ENCODE results near the gene DENND2C.

The DENND2C gene

GRCh38 chr1:114669562-114670082 is at the start of gene DENND2C:
Gene DENND2C, minus strand, starts transcription at chr1:114670049. Its CDS starts 44,065 bp downstream, at chr1:114625984.
- DNase-seq = peak; percentile 59

DNA sequence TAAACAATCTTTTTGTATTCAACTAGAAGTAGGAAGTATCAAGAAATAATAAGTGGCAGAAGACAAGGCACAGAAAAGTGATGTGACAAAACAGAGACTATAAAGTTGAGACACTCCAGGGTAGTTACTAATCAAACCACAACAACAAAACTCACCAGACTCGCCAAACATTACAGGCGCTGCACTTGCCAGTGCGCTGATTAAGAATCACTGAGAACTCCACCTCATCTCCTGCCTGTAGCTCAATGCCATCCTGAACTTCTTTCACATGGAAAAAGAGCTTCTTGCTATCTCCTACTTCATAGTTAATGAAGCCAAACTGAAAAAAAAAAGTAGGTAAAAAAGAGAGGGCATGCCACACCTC is 49.6 kb upstream of the DENND2C start:
- DNase-seq = no peak

DNA sequence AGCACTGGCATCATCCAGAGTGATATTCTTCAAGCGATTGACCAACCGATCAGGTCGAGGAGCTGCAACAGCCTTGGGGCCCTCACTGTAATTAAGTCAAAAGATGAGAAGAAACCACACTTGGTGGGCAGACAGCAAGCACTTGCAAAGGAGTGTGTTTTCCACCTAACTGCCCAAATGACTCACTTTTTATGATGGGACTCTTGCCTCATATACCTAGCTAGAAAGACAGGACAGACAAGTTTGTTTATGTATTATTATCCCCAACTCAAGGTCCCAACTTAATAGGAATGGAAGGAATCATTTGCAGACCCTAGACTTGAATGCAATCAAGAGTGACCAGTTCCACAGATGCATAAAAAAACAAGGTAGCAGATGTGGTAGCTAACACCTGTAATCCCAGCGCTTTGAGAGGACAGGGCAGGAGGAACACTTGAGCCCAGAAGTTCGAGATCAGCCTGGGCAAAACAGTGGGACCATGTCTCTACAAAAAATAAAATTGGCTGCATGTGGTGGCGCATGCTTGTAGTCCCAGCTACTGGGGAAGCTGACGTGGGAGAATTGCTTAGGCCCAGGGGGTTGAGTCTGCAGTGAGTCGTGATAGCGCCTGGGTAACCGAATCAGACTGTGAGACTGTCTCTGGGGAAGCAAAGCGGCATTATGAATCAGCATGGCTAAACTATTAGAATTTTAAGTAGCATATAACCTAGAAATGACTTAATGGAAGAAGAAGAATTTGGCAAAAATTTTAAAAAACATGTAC is 49.0 kb upstream of the DENND2C start:
- no peak for DNase-seq

DNA sequence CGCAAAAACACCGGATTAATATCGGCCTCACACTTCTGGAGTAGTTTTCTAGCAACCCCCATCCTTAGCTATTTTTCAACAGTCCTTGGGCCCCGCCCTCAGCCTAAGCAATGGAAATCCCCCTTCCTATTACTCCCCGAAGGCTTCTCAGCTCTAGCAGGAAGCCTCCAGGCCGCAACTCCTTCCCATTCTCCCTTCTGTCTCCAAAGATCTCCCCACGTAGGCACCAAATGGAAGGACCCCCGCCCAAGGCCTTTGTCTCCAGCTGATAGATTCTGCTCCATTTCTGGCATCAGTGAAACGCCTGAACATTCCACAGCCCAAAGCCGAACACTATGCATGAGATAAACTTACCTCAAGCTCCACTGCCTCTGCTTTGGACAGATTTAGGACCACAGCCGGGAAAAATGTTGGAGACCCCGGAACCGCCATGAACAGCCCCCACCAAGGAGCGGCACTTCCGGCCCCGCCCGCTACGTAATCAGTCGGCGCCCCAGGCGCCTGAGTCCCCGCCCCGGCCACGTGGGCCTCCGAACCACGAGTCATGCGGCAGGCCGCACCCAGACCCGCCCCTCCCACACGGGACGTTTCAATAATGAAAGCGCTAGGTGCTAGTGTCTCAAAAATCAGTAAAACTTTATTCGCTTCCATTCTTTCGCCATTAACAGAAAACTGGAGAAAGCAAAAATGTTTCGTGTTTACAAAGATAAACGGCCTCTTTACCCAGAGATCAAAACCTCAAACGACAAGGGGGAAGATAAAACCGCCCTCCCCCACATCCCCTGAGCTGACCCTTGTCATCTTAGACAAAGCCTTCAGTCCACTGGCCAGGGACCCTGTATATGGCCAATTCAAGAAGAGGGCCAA is 46.7 kb upstream of the DENND2C start, which contains the start of gene NRAS:
Gene NRAS, minus strand, starts transcription at position 468 of the 867 bp plus-strand sequence. CDS start 611 bp downstream, outside the sequence.
- peak; percentile 91 for DNase-seq

DNA sequence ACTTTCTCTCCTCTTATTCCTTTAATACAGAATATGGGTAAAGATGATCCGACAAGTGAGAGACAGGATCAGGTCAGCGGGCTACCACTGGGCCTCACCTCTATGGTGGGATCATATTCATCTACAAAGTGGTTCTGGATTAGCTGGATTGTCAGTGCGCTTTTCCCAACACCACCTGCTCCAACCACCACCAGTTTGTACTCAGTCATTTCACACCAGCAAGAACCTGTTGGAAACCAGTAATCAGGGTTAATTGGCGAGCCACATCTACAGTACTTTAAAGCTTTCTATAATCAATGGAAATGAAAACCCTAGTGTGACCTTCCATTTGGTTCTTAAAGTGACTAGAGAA is 46.1 kb upstream of the DENND2C start:
- DNase-seq = no peak

GRCh38 chr1:114712977-114713376 is 43.1 kb upstream of the DENND2C start:
- DNase-seq = no peak

- DNase-seq = no peak
Observed at GRCh38 chr1:114710360-114710759, 40.5 kb upstream of the DENND2C start.

- no peak for DNase-seq
Observed at GRCh38 chr1:114707604-114708003, 37.8 kb upstream of the DENND2C start.

GRCh38 chr1:114703242-114703641 is 33.4 kb upstream of the DENND2C start:
- DNase-seq = no peak

DNA sequence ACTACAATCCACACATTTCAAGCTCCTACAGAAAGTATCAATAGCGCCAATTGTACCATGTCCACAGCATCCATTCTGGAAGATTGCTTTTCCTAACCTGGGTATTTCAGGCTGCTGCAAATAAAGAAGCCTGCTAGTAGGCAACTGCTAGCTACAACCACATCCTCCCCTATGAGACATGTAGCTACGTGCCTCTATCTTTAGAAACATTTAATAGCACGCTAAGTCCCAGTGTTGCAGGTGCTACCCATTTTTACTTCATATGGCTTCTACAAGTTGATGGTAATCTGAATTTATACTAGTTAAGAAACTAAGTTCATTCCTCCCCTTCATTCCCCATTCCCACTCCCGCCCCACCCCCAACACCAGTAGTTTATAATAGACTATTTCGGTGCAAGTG is 32.9 kb upstream of the DENND2C start:
- no peak for DNase-seq

- no peak for DNase-seq
Observed at GRCh38 chr1:114701931-114702330, 32.1 kb upstream of the DENND2C start.

GRCh38 chr1:114700036-114700600 is 30.3 kb upstream of the DENND2C start:
- DNase-seq = no peak

- no peak for DNase-seq
Observed at GRCh38 chr1:114696810-114697209, 27.0 kb upstream of the DENND2C start.

DNA sequence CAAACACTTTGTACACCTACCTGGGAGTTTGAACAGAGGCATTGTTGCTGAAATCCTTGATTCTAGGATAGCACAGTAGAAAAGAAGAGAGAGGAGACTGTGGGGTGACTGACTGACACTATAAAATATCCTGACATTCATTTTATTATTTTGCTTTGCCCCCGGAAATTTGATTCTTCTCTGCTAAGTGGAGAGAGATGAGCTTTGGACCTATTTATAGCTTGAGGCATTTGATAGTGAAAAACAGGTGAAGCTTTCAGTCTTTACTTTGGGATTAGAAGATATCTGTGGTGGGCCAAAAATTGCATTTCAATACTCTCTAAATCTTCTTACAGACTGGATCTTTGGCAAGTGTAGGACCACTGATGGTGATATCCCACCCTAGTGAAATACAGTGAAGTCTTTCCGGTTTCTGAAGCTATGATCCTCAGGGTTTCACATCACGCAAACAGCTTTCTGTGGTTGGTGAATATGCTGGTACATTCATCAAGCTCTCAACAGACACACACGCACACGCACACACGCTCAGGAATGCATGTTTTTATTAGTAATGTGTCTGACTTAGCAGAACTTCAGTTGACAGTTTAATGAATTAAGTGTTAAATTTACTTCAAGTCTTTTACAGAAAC is 25.7 kb upstream of the DENND2C start, which contains the start of gene AMPD1:
Gene AMPD1, minus strand, starts transcription at position 117 of the 629 bp plus-strand sequence. Its CDS starts 75 bp downstream, at position 42.
- no peak for DNase-seq

DNA sequence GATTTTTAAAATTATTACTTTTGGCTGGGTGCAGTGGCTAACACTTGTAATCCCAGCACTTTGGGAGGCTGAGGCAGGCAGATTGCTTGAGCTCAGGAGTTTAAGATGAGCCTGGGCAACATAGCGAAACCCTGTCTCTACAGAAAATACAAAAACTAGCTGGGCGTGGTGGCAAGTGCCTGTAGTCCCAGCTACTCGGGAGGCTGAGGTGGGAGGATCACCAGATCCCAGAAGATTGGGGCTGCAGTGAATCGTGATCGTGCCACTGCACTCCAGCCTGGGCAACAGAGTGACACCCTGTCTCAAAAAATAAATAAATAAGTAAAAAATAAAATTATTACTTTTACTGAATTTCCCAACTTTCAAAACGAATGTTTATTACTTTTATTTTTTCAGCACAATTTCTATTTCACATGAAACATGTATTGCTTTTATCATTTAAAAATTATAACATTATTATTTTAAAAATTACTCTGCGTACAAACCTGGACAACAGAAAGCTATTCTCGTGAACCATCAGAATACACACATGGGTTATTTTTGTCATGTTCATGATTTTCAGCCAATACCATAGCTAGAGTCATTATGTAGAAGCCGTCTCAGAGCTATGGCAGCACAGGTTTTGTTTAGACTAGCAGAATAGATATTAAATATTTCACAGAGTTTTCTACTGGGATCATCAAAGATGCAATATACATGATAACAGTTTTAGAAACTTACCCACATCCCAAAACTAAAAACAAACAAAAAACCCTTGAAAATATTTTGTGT is 24.9 kb upstream of the DENND2C start:
- DNase-seq = no peak

DNA sequence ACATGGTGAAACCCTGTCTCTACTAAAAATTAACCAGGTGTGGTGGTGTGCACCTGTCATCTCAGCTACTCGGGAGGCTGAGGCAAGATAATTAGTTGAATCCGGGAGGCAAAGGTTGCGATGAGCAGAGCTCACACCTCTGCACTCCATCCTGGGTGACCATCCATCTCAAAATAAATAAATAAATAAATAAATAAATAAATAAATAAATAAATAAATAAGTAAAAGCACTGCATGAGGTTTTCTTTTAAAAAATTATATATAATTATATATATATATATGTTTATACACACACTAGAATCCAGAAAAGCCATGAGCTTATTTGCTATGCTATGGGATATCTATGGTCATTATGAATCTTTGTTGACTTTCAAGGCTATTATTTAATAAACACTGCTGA is 23.1 kb upstream of the DENND2C start:
- no peak for DNase-seq

DNA sequence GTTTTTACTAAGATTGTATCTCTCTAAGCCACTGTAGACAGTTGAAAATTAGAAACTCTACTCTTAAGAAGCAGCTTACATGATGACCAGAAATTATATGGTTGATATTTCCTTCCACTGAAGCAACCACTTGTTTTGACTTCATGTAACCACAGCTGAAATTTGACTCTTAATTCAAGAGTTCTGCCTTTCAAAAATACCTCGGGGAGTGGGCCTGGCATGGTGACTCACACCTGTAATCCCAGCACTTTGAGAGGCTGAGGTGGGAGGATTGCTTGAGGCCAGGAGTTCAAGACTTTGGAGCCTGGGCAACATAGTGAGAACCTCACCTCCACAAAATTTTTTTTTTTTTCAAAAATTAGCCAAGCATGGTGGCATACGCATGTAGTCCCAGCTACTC is 21.2 kb upstream of the DENND2C start:
- DNase-seq = no peak

GRCh38 chr1:114690148-114690547 is 20.3 kb upstream of the DENND2C start:
- DNase-seq = no peak

- no peak for DNase-seq
Observed at GRCh38 chr1:114688526-114688925, 18.7 kb upstream of the DENND2C start.

DNA sequence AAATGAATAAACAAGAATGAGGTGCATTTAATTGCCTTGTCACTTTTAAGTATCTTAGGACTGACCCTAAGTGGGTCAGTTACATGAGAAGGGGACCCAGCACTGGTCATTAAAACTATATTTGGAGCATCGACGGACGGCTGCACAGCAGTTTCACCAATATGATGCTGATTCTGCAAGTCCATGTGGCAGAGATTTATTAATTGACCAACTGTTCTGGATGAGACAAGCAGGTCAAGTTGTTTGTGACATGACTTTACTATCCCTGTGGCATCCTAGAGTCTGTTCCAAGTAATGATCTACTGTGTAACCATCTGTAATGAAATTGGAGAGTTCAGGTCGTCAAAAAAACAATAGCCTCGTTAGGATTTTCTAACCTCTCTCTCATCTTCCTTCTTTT is 16.0 kb upstream of the DENND2C start:
- DNase-seq = no peak

- no peak for DNase-seq
Observed at GRCh38 chr1:114677691-114678090, 7.8 kb upstream of the DENND2C start.

DNA sequence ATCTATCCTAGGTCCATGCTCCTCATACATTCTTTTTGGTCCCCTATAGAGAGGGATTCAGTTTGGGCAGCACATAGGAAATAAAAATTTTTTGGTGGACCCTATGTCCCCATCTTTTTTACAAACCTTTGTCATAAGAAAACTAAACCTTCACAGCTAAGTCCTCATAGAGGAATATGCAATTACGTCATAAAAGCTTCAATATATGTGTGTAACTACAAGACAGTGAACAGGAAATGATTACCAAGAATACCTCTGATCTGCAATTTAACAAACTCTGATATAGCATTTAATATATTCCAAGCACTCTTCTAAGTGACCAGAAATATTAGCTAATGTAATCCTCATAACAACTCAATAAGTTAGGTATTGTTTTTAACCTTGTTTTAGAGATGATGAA is 6.3 kb upstream of the DENND2C start:
- DNase-seq = no peak

All from NCI-H1105 (cell line).